ENCODE measurements around the gene TMEM132C.

GRCh38 chr12:128290938-128291337, 24.0 kb downstream of the TMEM132C start:
- TF ChIP-seq EP300 (IDR thresholded peaks at IDR 0.05; ENCODE audit: borderline replicate concordance in 1 of 2, low read depth in 1 of 2, low read length in 1 of 2) (no peak), POLR2AphosphoS5 (IDR thresholded peaks at IDR 0.05; ENCODE audit: low read depth, low read length) (no peak), YY1 (IDR thresholded peaks at IDR 0.05; ENCODE audit: low read depth) (no peak), CTCF (IDR thresholded peaks at IDR 0.05) (no peak), RCOR1 (IDR thresholded peaks at IDR 0.05; ENCODE audit: low read length) (no peak), NFIC (IDR thresholded peaks at IDR 0.05; ENCODE audit: borderline replicate concordance) (no peak), SIN3A (IDR thresholded peaks at IDR 0.05; ENCODE audit: borderline replicate concordance, low read depth, low read length) (no peak), TAF1 (IDR thresholded peaks at IDR 0.05; ENCODE audit: borderline replicate concordance, low read depth, low read length) (no peak), FOXJ3 (CRISPR knock-in tag; IDR thresholded peaks at IDR 0.05) (no peak), RAD21 (IDR thresholded peaks at IDR 0.05; ENCODE audit: low read length) (no peak), JUND (IDR thresholded peaks at IDR 0.05) (no peak)
- TF ChIP-seq, protein P1, sequence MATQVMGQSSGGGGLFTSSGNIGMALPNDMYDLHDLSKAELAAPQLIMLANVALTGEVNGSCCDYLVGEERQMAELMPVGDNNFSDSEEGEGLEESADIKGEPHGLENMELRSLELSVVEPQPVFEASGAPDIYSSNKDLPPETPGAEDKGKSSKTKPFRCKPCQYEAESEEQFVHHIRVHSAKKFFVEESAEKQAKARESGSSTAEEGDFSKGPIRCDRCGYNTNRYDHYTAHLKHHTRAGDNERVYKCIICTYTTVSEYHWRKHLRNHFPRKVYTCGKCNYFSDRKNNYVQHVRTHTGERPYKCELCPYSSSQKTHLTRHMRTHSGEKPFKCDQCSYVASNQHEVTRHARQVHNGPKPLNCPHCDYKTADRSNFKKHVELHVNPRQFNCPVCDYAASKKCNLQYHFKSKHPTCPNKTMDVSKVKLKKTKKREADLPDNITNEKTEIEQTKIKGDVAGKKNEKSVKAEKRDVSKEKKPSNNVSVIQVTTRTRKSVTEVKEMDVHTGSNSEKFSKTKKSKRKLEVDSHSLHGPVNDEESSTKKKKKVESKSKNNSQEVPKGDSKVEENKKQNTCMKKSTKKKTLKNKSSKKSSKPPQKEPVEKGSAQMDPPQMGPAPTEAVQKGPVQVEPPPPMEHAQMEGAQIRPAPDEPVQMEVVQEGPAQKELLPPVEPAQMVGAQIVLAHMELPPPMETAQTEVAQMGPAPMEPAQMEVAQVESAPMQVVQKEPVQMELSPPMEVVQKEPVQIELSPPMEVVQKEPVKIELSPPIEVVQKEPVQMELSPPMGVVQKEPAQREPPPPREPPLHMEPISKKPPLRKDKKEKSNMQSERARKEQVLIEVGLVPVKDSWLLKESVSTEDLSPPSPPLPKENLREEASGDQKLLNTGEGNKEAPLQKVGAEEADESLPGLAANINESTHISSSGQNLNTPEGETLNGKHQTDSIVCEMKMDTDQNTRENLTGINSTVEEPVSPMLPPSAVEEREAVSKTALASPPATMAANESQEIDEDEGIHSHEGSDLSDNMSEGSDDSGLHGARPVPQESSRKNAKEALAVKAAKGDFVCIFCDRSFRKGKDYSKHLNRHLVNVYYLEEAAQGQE (IDR thresholded peaks at IDR 0.05; ENCODE audit: low read depth, low read length) = no peak

Data from SK-N-SH (cell line).